Ecto neural progenitor cell (in vitro differentiated cells): ENCODE results near the gene ICOSLG.
A peak's percentile ranks its signal among the peaks of the same experiment; 100 is the strongest.
"Not testable (repeated sequence)": the region's sequence is repeated elsewhere in the genome, so short reads cannot be mapped to it uniquely, and the experiment has no call there.

Experiments
- DNase-seq: peaks from one replicate; pipeline ENCODE4 v3.0.0-alpha.2; 2018; ENCODE audit warnings: low spot score

Gene ICOSLG

DNA sequence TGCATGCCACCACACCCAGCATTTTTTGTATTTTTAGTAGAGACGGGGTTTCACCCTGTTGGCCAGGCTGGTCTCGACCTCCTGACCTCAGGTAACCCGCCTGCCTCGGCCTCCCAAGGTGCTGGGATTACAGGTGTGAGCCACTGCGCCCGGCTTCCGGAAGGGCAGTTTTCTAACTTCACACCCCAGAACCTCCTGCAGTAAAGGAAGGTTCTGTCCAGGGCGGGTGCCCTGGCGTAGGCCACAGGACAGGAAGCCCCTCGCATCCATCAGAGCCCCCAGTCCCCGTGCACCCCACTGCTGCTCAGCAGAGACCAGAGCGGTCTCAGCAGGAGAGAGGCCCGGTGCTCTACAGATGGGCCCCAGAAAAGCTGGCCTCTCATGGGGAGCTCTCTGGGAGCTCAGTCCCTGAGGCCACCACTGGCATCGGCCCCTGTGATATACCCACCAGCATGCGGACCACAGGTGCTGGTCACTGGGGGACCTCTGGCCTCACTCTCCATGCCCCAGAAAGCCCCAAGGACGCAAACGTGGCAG lies 25.1 kb upstream of the ICOSLG start:
- no peak for DNase-seq

DNA sequence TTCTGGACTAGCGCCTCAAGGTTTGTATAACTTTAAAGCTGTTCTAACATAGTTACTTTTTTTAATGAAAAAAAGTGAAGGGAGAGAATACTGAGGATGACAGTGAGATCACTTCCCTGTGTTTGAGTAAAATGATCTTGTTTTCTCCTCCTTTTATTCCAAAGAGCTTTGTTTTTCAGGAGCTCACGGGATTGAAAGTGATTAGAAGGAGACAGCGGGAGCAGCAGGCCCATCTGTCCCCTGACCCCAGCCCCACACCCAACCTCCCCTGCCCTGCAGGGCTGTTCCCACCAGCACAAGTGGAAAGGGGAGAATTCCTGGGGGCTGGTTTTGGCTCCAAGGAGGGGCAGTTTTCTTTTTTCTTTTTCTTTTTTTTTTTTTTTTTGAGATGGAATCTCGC lies 23.0 kb upstream of the ICOSLG start:
- peak; percentile 46 for DNase-seq

DNA sequence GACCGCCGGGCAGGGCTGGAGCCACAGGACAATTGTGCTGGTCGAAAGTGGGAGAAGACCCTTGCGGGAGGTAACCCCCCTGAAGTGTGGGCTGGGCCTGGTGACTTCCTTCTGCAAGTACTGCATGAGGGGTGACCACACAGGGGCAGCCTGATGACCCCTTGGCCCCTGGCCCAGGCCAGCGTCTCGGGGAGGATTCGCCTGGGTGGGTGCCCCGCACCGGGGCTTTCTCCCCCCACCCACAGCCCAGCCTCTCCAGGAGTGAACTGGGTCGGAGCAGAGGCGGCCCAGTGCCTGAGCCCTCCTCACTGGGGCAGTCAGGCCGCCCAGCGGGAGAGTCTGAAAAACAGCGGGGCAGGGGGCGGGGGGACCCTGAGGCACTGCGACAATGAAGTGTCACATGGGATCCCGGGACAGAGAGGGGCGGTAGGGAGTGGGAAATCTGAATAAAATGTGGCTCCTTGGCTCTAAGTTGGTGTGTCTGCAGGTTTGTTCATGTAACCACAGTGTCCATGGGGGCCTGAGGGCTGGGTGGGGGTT lies 22.5 kb upstream of the ICOSLG start:
- peak; percentile 86 for DNase-seq

DNA sequence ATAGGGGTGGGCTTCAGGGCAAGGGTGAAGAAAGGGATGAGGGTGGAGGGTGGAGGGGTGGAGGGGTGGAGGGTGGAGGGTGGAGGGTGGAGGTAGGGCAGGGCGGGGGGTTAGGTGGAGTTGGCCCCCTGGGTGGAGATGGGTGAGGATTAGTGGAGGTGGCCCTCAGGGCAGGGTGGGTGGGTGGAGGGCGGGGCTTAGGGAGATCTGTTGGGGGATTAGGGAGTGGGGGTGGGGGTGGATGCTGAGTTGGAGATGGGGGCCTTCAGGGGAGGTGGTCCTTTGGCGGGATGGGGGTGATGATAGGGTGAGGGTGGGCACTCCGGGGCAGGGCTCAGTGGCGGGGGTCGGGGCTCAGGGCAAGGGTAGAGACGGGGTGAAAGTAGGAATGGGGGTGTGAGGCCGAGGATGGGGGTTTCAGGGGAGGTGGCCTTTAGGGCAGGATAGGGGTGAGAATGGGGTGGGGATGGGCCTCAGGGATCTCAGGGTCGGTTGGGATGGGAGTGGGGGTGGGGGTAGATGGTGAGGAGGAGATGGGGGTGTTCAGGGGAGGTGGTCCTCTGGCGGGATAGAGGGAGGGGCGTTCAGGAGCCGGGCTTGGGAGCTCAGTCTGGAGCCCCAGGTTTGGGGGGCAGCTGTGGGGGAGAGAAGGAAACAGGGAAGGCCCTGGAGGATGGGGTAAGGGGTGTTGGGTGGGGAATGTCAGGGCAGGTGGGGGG lies 21.8 kb upstream of the ICOSLG start:
- DNase-seq: no peak

DNA sequence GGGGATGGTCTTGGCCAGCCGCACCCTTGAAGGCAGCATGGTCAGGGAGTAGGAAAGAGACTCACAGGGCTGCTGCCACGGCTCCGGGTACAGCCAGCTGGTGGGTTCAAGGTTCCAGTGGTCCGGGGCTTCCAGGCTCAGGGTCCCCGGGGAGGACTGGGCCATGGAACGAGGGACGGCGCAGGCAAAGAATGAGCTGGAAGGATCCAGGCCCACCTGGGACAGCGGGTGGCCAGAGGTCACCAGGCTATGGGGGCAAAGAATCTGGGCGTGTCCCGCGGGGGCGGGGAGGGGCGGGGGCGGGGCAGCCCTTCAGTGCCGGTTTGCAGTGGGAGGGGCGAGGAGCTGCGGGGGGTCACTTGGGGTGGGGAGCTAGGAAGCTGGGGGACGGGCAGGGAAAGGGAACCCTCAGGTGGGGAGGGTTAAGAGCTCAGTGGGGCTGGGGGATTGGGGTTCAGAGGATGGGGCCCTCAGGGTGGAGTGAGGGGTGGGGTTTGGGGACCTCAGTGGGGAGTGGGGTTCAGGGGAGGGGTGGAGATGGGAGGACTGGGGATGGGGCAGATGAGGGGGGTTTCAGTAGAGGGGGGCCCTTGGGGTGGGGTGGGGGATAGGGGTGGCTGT lies 21.0 kb upstream of the ICOSLG start, which contains the start of gene DNMT3L:
TSS of gene DNMT3L (minus strand) at position 223 of the 621 bp plus-strand sequence. CDS start 638 bp downstream, outside the sequence.
- DNase-seq: peak; percentile 46

DNA sequence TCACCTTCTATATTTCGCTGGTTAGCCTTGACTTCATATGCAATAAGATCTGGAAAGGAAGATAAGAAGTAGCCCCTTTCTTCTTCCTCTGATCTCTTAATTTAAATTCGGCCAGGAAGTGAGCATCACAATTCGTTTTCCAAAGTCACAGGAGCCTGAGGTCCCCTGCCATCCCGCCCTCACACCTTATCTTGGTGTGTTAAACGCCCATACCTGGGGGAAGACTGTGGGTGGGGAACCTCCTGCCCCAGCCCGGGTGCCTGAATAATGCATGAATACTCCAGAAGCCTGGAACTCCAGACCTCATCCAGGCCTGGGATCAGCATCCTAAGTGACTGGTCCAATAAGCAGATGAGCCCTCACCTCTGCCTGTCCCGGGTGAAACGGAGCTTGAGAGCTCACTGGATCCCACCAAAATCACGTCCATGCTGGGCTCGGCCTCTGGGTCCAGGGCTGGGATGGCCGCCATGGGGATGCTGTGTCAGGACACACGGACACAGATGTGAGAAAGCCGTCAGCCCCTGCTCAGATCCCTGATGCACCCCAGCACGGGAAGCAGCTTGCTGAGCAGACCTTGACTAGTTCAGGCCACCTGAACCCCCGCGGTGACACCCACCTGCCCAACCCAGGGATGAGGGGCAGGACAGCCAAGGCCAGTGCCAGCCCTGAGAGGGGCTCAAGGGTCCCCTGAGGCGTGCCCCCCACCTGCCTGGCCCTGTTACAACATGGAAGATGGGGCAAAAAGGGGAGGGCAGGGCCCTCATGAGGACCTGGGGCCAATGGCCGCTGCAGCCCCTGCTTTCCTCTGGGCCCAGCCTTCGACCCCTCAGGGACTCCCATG lies 20.3 kb upstream of the ICOSLG start:
- peak; percentile 44 for DNase-seq

DNA sequence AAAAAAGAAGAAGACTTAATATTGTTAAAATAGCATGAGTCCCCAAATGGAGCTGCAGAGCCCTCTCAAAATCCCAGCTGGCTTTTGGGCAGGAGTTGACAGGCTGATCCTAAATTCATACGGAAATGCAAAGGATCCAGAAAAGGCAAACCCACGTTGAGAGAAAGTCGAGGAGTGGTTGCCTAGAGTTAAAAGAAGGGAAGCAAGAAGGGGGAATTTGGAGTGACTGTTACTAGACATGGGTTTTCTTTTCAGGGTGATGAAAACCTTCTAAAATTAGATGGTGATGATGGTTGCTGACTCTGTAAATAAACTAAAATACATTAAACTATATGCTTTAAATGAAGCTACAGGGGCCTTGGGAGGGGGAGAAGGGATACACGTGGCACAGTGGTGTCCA lies 19.3 kb upstream of the ICOSLG start:
- DNase-seq: no peak

DNA sequence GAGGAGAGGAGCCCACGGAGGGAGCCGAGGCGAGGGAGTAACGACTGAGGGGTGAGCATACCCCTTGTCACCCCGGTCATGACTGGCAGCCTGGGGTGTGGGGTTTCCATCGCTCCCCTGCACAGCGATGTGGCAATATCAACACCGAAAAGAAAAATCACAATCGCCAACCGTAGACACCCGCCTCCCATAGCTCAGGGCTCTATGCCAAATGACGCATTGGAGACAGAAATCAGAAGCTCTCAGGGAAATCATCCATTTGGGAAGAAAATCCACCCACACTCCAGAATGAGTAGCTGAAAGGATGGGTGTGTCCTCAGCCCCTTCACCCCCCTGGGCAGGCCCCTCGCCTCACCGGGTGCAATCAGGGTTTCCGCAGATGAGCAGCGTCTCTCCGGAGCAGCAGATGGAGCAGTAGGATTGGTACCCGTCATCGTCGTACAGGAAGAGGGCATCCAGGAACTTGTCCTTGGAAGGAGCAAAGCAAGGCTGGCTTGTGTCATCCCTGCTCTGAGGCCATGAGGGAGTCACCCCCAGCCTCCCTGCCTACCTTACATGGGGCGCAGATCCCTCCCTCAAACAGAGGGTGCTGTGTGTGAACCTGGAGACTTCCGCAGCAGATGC lies 18.5 kb upstream of the ICOSLG start:
- no peak for DNase-seq

DNA sequence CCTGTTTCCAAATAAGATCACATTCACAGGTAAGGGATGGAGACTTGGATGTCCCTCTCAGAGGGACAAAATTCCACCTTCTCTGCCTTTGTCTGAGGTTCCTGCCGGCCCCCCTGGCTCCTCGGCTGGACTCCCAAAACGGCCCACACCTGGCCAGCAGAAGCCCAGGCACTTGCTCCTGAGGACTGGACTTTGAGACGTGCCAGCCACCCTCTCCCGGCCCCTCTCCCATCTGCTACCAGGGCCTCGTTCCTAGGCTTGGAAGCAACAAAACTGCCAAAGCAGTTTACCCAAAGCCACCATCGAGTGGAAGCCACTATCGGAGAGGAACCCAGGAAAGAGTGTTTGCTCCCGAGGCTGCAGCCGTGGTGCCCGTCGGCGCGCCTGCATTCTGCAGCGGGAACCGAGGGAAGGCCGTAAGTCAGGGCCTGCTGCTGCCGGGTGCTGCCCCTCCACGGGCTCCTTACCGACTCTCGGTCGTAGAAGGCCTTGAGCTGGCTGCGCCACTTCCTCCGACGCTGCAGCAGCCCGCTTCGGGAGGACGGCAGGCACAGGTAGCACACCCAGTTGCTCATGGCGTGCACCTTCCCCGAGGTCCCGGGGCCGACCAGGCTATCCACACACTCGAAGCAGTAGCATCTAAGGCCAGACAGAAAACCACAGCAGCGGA lies 17.4 kb upstream of the ICOSLG start:
- no peak for DNase-seq

DNA sequence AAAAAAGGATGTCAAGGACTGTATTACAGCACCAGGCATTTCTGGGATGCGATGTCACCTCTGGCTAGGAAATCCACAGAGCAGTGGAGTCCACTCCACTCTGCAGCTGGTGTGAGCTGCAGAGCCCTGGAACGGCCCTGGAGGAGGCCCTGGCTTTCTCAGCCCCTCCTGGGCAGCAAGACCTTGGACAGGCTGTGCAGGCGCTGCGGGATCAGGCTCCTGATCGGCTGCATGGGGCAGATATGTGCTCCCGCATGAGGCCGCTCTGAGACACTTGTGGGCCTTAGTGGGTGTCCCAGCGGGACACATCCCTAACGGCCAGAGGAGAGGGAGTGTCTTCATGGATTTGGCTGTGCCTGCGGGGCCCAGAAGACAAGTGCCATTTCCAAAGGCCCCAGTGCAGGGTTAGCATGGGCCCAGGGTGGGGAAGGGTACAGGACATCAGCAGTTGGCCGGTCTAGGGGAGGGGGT lies 14.8 kb upstream of the ICOSLG start:
- DNase-seq: no peak

DNA sequence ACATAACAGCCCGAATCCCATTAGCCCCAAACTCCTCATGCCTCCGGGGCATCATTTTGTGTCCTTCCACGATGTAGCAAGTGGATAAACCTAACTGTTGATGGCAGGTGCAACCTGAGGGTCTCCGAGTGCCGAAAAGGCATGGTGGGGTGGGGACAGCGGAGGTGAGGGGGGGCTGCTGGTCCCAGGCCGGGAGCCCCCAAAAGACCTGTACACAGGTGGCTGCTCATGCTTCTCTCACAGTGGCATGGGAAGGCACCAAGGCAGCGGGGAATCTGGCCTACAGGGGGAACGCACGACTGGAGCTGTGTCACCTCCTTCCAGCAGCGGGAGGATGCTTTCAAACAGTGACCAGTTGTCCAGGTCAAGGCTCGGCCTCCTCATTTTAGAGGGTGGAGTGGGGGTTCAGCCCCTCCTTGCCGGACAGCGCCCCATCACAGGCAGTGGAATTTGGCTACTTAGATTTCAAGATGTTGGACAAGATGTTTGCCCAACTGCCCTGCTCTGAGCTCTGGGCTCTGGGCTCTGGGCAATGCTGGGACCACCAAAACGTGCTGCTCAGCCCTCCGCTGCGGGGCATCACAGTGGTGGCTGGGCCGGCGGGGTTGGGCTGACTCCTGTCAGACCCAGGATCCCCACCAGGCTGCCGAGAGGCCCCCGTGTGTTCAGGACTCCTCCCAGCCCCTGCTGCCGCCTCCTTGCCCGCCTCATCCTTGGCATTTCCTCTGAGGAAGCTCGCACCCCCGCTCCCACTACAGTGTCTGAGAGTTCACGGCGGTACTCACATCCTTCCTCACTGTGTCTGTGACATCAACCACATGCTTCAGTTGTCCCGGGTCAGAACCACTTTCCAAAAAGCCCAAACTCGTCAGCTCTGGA lies 13.3 kb upstream of the ICOSLG start:
- peak; percentile 38 for DNase-seq

DNA sequence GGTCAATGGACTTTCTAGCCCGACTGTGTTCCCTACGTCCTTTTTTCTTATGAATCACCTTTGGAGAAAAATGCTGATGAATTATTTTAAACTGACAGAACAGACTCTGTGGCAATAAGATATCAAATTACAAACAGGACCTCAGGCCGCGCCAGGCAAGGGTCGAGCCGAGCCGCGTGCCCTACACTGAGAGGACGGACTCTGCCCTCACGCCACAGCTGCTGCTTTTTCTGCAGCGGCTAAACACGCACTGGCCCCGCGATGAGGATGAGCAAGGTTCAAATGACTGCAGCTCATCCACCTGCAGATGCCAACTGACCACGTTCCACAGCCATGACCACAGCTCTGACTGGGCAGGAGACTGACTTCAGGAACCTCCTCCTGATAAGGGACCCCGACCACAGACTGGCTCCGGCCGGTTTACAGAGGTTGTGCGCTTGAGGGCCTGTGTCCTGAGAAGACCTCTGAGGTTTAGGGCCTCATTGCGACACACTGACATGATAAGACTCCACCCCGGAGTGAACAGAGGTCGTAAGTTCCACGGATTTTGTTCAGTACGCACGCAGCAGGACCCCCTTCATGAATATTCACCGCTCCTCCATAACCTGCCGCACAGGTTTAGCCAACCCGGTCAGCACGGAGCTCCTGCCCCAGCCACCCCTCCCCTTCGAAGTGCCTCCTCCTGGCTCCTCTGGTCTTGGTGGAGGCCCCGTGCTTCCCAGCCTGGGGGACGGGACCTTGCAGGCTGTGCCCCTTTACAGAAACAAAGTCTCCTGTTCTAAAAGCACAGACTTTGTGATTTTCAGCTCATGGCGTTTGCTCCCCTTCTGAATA lies 8.7 kb upstream of the ICOSLG start:
- not testable (repeated sequence) for DNase-seq

DNA sequence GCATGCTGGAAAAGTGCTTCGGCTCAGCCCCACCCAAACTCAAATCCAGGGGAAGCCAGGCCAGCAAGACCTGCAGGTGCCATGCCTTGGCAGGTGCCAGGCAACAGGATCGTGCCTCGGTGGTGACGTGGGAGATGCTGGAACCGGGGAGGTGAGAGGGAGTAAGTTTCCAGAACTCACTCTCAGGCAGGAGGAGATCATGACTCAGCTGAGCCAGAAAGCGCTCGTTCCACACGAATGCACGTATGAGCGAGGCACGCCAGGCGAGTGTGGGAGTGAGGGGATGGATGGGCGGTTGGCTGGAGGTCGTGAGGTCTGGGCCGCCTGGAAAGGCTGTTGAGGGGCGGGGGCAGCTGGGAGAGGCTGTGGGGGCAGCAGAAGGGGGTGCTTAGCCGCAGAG lies 7.2 kb upstream of the ICOSLG start:
- not testable (repeated sequence) for DNase-seq

DNA sequence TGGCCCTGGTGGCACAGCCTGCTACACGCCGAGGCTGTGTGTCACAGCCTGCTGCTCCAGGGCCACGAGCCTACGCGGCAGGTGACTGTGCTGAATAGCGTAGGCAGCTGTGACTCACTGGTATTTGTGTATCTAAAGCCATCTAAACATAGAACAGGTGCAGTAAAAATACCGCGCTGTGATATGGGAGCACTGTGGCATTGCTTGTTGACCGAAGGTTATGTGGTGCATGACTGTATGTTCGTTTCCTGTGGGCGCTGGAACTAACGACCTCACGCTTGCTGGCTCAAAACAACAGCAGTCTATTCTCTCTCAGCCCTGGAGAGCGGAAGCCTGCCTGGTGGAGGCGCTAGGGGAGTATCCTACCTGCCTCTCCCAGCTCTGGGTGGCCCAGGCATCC lies 3.2 kb upstream of the ICOSLG start:
- not testable (repeated sequence) for DNase-seq

DNA sequence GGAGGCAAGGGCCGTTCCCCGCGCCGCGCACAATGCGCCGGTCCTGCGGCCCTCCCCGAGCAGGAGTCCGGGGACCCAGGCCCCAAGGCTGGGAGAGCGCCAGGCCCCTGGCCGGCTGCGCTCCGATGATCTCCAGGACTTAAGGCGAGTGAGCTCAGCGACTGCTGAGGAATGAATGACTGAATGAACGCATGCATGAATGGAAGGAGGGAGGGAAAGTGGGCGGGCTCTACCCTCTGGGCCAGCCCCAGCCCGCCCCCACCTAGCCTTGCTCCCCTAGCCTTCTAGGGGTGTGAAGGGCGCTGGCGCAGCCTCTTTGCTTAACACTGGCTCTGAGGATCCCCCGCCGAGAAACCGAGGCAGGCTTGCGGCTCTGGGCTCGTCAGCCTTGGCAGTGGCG lies 538 bp upstream of the ICOSLG start:
- DNase-seq: not testable (repeated sequence)

DNA sequence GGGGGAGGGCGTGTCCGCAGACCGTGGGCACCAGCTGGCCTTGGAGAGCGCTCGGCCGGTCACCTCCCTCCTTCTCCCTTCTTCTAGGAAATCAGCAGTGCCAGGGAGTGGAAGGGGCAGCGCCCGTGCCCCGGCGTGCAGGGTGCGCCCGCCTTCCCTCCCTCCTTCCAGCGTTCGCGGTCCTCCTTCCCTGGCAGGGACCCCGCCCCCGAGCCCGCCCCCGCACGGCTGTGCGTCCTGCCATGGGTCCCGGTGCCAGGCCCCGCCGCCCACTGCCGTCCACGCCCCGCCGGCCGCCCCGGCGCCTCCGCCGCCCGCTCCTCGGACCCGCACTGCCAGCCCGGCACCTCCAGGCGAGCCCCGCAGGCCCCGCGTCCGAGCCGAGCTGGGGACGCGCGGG lies 390 bp downstream of the ICOSLG start:
- DNase-seq: not testable (repeated sequence)

DNA sequence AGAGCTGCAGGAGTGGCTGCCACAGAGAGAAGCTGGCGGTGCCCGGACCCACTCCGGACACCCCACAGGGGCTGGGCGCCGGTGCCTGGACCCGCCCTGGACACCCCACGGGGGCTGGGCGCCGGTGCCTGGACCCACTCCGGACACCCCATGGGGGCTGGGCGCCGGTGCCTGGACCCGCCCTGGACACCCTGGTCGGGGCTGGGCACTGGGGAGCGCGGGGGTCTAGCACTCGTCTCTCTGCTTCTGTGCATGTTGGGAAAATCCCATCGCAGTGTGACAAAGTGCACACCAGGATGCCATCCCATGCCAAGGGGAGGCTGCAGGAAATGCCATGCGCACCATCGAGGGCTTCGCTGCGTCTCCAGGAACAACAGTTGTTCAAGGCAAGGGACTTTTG lies 11.2 kb downstream of the ICOSLG start:
- not testable (repeated sequence) for DNase-seq

DNA sequence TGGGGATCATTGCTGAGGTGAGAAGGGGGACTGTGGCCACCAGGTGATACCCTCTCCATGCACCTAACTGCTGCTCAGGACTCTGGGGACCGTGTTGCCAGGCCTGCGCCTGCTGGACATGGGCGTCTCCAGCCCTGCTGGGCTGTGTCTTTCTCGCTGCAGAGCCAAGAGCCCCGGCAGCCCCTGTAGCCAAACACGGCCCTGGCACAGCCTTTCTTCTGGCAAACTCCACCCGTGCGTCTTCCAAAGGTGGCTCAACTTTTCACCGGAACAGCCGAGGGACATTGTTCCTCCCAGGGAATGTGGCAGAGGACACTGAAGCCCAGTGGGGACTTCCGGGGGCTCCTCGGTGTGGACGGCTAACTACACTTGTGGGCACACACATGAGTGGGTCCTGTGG lies 12.6 kb downstream of the ICOSLG start:
- DNase-seq: not testable (repeated sequence)

DNA sequence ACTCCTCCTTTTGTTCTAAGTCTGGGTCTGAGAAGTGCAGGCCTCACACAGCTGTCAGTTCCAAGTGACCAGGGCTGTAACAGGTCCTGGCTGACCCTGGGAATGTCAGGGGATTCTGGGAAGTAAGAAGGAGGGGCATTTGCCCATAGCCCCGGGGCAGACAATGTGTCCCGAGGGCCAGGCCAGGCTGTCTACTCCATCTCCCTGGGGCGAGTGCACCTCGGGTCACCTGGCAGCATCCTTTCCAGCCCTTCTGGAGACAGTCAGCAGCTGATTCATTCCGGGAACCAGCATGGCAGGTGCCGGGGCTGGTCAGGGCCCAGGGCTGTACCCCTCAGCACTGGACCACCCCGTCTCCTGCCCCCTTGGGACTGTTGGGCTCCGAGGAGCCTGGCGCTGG lies 13.1 kb downstream of the ICOSLG start:
- DNase-seq: not testable (repeated sequence)
